Measurements from ENCODE around the gene RPTOR.

The RPTOR gene

GRCh38 chr17:80779336-80779735, 234.7 kb downstream of the RPTOR start:
- ATAC-seq = no peak
- TF ChIP-seq ZNF565 (CRISPR knock-in tag; conservative IDR thresholded peaks at IDR 0.05; ENCODE audit: low read depth) = no peak
- no peak for TF ChIP-seq SNAI2 (CRISPR knock-in tag; IDR thresholded peaks at IDR 0.05)
- TF ChIP-seq ISL1 (CRISPR knock-in tag; IDR thresholded peaks at IDR 0.05) = no peak
- TF ChIP-seq CSRNP3 (CRISPR knock-in tag; IDR thresholded peaks at IDR 0.05) = no peak
- TF ChIP-seq POU6F1 (CRISPR knock-in tag; IDR thresholded peaks at IDR 0.05; ENCODE audit: borderline replicate concordance, low read depth) = no peak
- TF ChIP-seq OSR1 (CRISPR knock-in tag; IDR thresholded peaks at IDR 0.05) = no peak
- no peak for TF ChIP-seq TSHZ2 (CRISPR knock-in tag; IDR thresholded peaks at IDR 0.05)
- no peak for TF ChIP-seq CSDC2 (CRISPR knock-in tag; IDR thresholded peaks at IDR 0.05)
- TF ChIP-seq TOX (CRISPR knock-in tag; IDR thresholded peaks at IDR 0.05; ENCODE audit: borderline replicate concordance) = no peak
- no peak for TF ChIP-seq CREB5 (CRISPR knock-in tag; IDR thresholded peaks at IDR 0.05; ENCODE audit: low read depth)
- TF ChIP-seq ZNF70 (CRISPR knock-in tag; IDR thresholded peaks at IDR 0.05) = no peak
- TF ChIP-seq ESRRG (CRISPR knock-in tag; IDR thresholded peaks at IDR 0.05) = no peak
- no peak for TF ChIP-seq ZC3H10 (CRISPR knock-in tag; IDR thresholded peaks at IDR 0.05)
- no peak for TF ChIP-seq TCF4 (CRISPR knock-in tag; IDR thresholded peaks at IDR 0.05; ENCODE audit: borderline replicate concordance)
- TF ChIP-seq BACH2 (CRISPR knock-in tag; IDR thresholded peaks at IDR 0.05; ENCODE audit: borderline replicate concordance) = no peak

- TF ChIP-seq CSRNP3 (CRISPR knock-in tag; IDR thresholded peaks at IDR 0.05) (peak; percentile 67; the same call in 1 of the 2 replicates), SNAI2 (CRISPR knock-in tag; IDR thresholded peaks at IDR 0.05) (peak; percentile 73; the same call in 1 of the 2 replicates), PATZ1 (CRISPR knock-in tag; IDR thresholded peaks at IDR 0.05; ENCODE audit: borderline replicate concordance) (peak; percentile 45; the same call in 1 of the 2 replicates), GLIS3 (CRISPR knock-in tag; IDR thresholded peaks at IDR 0.05) (peak; percentile 83), ARNTL (CRISPR knock-in tag; IDR thresholded peaks at IDR 0.05; ENCODE audit: borderline replicate concordance, low read depth) (no peak), POU6F1 (CRISPR knock-in tag; IDR thresholded peaks at IDR 0.05; ENCODE audit: borderline replicate concordance, low read depth) (peak; percentile 50; the same call in 1 of the 2 replicates), RARB (CRISPR knock-in tag; IDR thresholded peaks at IDR 0.05) (no peak), CREB5 (CRISPR knock-in tag; IDR thresholded peaks at IDR 0.05; ENCODE audit: low read depth) (peak; percentile 72), ESRRG (CRISPR knock-in tag; IDR thresholded peaks at IDR 0.05) (peak; percentile 66; the same call in 1 of the 2 replicates), TSHZ2 (CRISPR knock-in tag; IDR thresholded peaks at IDR 0.05) (peak; percentile 98), ZC3H10 (CRISPR knock-in tag; IDR thresholded peaks at IDR 0.05) (no peak), ISL1 (CRISPR knock-in tag; IDR thresholded peaks at IDR 0.05) (peak; percentile 88), TOX (CRISPR knock-in tag; IDR thresholded peaks at IDR 0.05; ENCODE audit: borderline replicate concordance) (no peak), CSDC2 (CRISPR knock-in tag; IDR thresholded peaks at IDR 0.05) (peak; percentile 30; the same call in 1 of the 2 replicates), TCF4 (CRISPR knock-in tag; IDR thresholded peaks at IDR 0.05; ENCODE audit: borderline replicate concordance) (peak; percentile 91), ZFP3 (CRISPR knock-in tag; IDR thresholded peaks at IDR 0.05) (peak; percentile 80), ZFP30 (CRISPR knock-in tag; IDR thresholded peaks at IDR 0.05) (no peak)
- ATAC-seq = peak; percentile 65
These were observed 235.3 kb downstream of the RPTOR start for GRCh38 chr17:80779961-80780380.

Measured in SK-N-SH treated with all-trans-retinoic acid at 6 μM for 48 hours (cell line).